HL-60 (cell line): ENCODE measurements around the gene CFAP92.

Experiments used
- CTCF ChIP-seq: IDR thresholded peaks from one replicate; pipeline ENCODE4 v1.5.1; 2011; ENCODE audit warnings: low read length, control low read depth, inconsistent platforms; ENCODE audit not compliant: insufficient read depth
- GABPA ChIP-seq: IDR thresholded peaks from 2 replicates; pipeline ENCODE4 v1.6.1; 2012; ENCODE audit warnings: low read depth
- POLR2AphosphoS5 ChIP-seq: IDR thresholded peaks from 2 replicates; pipeline ENCODE4 v1.6.1; 2012; ENCODE audit warnings: low read depth
- REST ChIP-seq: IDR thresholded peaks from 2 replicates; pipeline ENCODE4 v1.6.1; 2012; ENCODE audit warnings: low read depth; ENCODE audit not compliant: insufficient replicate concordance
- SPI1 ChIP-seq: IDR thresholded peaks from 2 replicates; pipeline ENCODE4 v1.6.1; 2012; ENCODE audit warnings: low read depth, mild to moderate bottlenecking, borderline replicate concordance

- TF ChIP-seq SPI1 (no peak), POLR2AphosphoS5 (no peak), CTCF (no peak), REST (no peak), GABPA (no peak)
These were observed 2.3 kb upstream of the CFAP92 start for GRCh38 chr3:128996200-128996599.
